HG03442 (cell line): ENCODE measurements around the gene PCDHA8.
"Not testable (repeated sequence)": the region's sequence is repeated elsewhere in the genome, so short reads cannot be mapped to it uniquely, and the experiment has no call there.

Source experiments
- ATAC-seq: cut with Tn5 transposase; IDR thresholded peaks from one replicate; pipeline ENCODE4 v1.9.1; 2021; ENCODE audit warnings: mild to moderate bottlenecking, moderate library complexity; ENCODE audit not compliant: unreplicated experiment

PCDHA8 gene

DNA sequence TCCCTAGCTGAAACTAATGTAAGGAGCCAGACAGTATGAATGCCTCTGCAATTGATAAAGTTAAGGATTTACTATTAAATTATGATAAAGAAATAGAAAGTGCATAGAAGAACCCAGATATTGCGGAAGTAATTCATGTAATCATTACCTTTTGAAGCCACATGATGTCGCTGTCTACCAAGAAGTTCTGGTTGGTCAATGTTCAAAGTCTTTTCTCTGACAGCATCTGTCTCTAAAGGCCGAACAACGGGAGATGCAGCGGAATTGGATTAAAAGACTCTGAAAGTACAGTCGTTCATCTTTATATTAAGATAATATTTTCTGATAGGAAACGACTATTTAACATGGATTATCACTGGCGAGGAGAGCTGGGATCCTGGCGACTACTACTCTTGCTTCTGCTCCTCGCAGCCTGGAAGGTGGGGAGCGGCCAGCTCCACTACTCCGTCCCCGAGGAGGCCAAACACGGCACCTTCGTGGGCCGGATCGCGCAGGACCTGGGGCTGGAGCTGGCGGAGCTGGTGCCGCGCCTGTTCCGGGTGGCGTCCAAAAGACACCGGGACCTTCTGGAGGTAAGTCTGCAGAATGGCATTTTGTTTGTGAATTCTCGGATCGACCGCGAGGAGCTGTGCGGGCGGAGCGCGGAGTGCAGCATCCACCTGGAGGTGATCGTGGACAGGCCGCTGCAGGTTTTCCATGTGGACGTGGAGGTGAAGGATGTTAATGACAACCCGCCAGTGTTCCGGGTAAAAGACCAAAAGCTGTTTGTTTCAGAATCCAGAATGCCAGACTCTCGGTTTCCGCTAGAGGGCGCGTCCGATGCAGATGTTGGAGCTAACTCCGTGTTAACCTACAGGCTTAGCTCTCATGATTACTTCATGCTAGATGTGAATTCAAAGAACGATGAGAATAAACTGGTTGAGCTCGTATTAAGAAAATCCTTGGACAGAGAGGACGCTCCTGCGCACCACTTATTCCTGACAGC lies at the start of gene PCDHA8:
TSS of gene PCDHA8 (plus strand) at position 210 of the 985 bp plus-strand sequence. CDS start at position 345, 135 bp downstream.
- no peak for ATAC-seq

GRCh38 chr5:140794595-140795258 lies 46.3 kb upstream of the PCDHA8 start, which contains the start of gene PCDHA2:
PCDHA2 (plus strand) TSS chr5:140794852.
- no peak for ATAC-seq

DNA sequence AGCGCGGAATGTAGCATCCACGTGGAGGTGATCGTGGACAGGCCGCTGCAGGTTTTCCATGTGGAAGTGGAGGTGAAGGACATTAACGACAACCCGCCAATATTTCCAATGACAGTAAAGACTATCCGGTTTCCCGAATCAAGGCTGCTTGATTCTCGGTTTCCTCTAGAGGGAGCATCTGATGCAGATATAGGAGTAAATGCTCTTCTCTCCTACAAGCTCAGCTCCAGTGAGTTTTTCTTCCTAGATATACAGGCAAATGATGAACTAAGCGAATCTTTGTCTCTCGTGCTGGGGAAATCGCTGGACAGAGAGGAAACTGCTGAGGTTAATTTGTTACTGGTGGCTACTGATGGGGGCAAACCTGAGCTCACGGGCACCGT lies 45.7 kb upstream of the PCDHA8 start:
- no peak for ATAC-seq

GRCh38 chr5:140796072-140796717 lies 44.8 kb upstream of the PCDHA8 start:
- not testable (repeated sequence) for ATAC-seq

DNA sequence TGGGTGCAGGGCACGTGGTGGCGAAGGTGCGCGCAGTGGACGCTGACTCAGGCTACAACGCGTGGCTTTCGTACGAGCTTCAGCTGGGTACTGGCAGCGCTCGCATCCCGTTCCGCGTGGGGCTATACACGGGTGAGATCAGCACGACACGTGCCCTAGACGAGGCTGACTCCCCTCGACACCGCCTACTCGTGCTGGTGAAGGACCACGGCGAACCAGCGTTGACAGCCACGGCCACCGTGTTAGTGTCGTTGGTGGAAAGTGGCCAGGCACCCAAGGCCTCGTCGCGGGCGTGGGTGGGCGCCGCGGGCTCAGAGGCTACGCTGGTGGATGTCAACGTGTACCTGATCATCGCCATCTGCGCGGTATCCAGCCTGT lies 44.3 kb upstream of the PCDHA8 start:
- ATAC-seq: no peak

GRCh38 chr5:140800816-140801493 lies 40.0 kb upstream of the PCDHA8 start, which contains the start of gene PCDHA3:
PCDHA3 (plus strand) TSS chr5:140801057.
- ATAC-seq: no peak

DNA sequence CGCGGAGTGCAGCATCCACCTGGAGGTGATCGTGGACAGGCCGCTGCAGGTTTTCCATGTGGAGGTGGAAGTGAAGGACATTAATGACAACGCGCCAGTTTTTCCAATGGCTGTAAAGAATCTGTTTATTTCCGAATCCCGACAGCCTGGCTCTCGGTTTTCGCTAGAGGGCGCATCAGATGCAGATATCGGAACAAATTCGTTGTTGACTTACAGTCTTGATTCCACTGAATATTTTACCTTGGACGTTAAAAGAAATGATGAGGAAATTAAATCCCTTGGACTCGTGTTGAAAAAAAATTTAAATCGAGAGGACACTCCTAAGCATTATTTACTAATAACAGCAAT lies 39.5 kb upstream of the PCDHA8 start:
- ATAC-seq: no peak

DNA sequence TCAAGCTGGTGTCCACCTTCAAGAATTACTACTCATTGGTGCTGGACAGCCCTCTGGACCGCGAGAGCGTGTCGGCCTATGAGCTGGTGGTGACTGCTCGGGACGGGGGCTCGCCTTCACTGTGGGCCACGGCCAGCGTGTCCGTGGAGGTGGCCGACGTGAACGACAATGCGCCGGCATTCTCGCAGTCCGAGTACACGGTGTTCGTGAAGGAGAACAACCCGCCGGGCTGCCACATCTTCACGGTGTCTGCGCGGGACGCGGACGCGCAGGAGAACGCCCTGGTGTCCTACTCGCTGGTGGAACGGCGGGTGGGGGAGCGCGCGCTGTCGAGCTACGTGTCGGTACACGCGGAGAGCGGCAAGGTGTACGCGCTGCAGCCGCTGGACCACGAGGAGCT lies 38.6 kb upstream of the PCDHA8 start:
- ATAC-seq: not testable (repeated sequence)

DNA sequence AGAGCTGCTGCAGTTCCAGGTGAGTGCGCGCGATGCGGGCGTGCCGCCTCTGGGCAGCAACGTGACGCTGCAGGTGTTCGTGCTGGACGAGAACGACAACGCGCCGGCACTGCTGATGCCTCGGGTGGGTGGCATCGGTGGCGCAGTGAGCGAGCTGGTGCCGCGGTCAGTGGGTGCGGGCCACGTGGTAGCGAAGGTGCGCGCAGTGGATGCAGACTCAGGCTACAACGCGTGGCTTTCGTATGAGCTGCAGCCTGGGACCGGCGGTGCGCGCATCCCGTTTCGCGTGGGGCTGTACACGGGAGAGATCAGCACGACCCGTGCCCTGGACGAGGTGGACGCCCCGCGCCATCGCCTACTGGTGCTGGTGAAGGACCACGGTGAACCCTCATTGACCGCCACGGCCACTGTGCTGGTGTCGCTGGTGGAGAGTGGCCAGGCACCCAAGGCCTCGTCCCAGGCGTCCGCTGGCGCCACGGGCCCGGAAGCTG lies 38.2 kb upstream of the PCDHA8 start:
- ATAC-seq: no peak

- ATAC-seq: no peak
These were observed 33.9 kb upstream of the PCDHA8 start, which contains the start of gene PCDHA4 for GRCh38 chr5:140806834-140807775. PCDHA4 (plus strand) TSS chr5:140807068.

DNA sequence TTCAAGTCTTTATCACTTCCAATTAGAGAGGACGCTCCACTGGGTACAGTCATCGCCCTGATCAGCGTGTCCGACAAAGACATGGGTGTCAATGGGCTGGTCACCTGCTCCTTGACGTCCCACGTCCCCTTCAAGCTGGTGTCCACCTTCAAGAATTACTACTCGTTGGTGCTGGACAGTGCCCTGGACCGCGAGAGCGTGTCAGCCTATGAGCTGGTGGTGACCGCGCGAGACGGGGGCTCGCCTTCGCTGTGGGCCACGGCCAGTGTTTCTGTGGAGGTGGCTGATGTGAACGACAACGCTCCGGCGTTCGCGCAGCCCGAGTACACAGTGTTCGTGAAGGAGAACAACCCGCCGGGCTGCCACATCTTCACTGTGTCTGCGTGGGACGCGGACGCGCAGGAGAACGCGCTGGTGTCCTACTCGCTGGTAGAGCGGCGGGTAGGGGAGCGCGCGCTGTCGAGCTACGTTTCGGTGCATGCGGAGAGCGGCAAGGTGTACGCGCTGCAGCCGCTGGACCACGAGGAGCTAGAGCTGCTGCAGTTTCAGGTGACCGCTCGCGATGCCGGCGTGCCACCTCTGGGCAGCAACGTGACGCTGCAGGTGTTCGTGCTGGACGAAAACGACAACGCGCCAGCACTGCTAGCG lies 32.6 kb upstream of the PCDHA8 start:
- ATAC-seq: not testable (repeated sequence)

DNA sequence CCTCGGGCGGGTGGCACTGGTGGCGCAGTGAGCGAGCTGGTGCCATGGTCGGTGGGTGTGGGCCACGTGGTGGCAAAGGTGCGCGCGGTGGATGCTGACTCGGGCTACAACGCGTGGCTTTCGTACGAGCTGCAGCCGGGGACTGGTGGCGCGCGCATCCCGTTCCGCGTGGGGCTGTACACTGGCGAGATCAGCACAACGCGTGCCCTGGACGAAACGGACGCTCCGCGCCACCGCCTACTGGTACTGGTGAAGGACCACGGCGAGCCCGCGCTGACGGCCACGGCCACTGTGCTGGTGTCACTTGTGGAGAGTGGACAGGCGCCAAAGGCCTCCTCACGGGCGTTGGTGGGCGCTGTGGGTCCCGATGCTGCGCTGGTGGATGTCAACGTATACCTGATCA lies 32.1 kb upstream of the PCDHA8 start:
- ATAC-seq: no peak

DNA sequence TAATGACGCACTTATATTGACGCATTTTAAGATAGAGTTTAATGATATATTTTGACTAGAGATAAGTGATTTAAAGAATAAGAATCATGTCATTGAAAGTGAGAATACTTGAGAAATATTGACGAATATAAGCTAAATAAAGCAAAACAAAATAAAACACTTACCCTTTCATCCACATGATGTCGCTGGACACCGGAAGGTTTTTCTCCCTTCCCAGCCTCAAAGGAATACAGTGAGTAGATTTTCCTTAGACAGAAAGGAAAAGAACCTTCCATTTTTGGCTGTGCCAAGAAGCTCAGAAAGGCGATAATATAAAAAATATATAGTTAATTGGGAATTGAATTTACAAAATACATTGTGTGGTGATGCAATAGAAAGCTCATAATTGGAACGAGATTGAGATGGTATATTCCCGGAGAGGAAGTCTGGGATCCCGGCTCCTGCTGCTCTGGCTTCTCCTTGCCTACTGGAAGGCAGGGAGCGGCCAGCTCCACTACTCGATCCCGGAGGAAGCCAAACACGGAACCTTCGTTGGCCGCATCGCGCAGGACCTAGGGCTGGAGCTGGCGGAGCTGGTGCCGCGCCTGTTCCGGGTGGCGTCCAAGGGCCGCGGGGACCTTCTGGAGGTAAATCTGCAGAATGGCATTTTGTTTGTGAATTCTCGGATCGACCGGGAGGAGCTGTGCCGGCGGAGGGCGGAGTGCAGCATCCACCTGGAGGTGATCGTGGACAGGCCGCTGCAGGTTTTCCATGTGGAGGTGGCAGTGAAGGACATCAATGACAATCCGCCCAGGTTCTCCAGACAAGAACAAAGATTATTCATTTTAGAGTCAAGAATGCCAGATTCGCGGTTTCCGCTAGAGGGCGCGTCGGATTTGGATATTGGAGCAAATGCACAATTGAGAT lies 19.4 kb upstream of the PCDHA8 start, which contains the start of gene PCDHA5:
TSS of gene PCDHA5 (plus strand) at position 239 of the 906 bp plus-strand sequence.
- ATAC-seq: no peak

GRCh38 chr5:140822281-140822629 lies 18.7 kb upstream of the PCDHA8 start:
- ATAC-seq: no peak

DNA sequence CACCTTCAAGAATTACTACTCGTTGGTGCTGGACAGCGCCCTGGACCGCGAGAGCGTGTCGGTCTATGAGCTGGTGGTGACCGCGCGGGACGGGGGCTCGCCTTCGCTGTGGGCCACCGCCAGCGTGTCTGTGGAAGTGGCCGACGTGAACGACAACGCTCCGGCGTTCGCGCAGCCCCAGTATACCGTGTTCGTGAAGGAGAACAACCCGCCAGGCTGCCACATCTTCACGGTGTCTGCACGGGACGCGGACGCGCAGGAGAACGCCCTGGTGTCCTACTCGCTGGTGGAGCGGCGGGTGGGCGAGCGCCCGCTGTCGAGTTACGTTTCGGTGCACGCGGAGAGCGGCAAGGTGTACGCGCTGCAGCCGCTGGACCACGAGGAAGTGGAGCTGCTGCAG lies 18.0 kb upstream of the PCDHA8 start:
- not testable (repeated sequence) for ATAC-seq

DNA sequence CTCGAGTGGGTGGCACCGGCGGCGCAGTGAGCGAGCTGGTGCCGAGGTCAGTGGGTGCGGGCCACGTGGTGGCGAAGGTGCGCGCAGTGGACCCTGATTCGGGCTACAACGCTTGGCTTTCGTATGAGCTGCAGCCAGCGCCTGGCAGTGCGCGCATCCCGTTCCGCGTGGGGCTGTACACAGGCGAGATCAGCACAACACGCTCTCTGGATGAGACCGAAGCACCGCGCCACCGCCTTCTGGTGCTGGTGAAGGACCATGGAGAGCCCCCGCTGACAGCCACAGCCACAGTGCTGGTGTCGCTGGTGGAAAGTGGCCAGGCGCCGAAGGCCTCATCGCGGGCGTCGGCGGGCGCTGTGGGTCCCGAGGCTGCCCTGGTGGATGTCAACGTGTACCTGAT lies 17.5 kb upstream of the PCDHA8 start:
- ATAC-seq: no peak

- ATAC-seq: no peak
These were observed 13.2 kb upstream of the PCDHA8 start, which contains the start of gene PCDHA6 for GRCh38 chr5:140827704-140828361. PCDHA6 (plus strand) TSS chr5:140827960; CDS start chr5:140828092, 132 bp downstream.
